RPMI7951 (cell line): ENCODE data around the gene PAPPA2. TPM values are rescaled to one million over a fixed set of nuclear protein-coding genes. Genes with fewer than 3 reads are reported as not detected.

Source experiments
- DNase-seq: peaks from one replicate; pipeline ENCODE4 v3.0.0-alpha.2; 2012; ENCODE audit warnings: low read depth
- total RNA-seq: library from RNA; depleted of rRNA; stranded (reverse); fragments of >200 nt; shearing (Covaris generic); gene quantifications from 2 replicates; pipeline ENCODE4 v1.2.3, GENCODE V29; 2014

PAPPA2 gene
- total RNA-seq, 1 experiment from 2014 or later = under 0.01 TPM

DNA sequence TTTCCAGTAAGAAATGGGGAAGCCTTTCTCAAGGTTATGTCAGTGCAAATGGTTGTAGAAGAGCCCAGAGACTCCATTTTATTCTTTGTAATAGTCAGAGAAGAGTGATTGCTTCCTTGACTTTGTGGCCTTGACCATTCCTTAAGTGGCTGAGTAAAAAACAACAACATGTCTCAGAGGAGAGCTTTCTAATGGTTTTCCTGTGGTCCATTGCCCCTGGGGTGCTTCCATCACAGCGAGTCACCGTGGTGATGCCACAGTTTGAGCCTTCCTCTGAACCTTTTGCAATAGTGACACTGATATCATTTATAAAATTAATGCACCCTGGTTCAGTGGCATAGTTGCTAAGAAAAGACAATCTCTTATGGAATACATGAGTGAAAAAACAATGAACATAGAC is 38.6 kb downstream of the PAPPA2 start:
- DNase-seq = no peak

DNA sequence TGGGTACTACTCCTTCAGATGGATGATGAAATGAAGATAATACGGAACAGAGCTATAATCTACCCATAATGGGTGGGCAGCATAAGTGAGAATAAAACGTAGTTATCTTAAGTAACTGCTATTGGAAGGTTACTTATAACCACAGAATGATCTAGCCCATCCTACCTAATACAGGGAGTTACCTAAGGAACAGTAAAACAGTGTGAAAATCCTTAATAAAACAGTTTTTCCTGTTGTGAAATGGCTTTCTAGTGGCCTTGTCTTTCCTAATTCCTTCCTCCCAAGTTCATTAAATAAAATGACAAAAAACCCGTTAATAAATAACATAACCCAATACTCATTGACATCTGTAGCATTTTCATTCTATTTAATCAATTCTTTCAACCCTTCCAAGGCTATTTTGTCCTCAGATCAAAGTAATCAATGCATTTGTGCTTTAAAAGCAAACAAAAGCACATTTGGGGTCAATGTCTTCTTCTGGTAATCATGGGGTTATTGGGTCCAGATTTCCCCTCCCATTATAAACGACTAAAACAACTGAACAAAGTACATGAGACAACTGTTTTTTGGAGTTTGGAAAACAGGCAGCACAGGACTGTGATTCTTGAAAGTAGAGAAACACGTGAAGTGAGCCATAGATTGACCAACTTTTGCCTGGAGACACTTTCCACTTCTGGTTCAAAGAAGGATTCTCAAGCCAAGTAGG is 42.0 kb downstream of the PAPPA2 start:
- no peak for DNase-seq

DNA sequence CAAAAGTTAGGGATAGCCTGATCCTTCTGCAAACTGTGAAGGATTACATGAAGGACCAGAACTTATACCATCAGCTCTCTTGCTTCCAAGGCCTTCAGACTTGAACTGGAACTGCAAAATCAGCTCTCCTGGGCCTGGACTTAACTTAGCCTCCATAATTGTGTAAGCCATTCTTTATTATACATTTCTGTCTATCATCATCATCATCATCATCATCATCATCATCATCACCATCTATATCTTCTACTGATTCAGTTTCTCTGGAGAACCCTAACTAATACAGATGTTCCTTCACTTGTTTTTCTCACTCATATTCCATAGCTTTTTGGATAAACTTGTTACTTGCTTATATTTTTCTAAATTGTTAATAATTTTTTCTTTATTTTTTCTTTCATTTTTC is 50.0 kb downstream of the PAPPA2 start:
- no peak for DNase-seq

- DNase-seq = peak; percentile 78
Observed at GRCh38 chr1:176515310-176515709, 52.3 kb downstream of the PAPPA2 start.

GRCh38 chr1:176517484-176517883 is 54.5 kb downstream of the PAPPA2 start:
- peak; percentile 32 for DNase-seq

GRCh38 chr1:176521211-176521610 is 58.2 kb downstream of the PAPPA2 start:
- DNase-seq = no peak

DNA sequence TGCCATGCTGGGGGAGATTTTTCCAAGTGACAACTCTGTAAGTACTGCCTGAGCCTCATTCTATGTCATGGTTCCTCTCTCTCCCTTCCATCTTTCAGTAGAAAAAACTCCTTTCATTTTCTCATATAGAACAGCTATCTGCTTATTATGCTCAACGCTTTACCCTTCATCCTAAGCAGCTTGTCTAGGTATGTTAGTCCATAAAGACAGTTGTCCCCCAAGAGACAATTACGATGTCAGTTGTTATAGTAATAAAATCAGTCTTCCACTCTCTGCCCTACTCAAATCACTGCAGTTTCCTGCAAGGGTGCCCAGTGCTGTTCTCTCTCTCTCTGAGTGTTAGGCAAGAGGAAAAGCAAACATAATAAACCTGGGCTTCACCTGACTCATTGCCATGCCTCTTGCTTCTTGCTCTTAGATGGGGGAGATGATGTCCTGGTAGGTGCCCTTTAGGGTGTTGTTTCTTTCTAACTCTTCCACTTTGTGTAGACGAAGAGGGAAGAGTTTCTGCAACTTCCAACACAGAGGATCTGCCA is 59.4 kb downstream of the PAPPA2 start:
- no peak for DNase-seq

- no peak for DNase-seq
Observed at GRCh38 chr1:176529395-176530090, 66.6 kb downstream of the PAPPA2 start.

DNA sequence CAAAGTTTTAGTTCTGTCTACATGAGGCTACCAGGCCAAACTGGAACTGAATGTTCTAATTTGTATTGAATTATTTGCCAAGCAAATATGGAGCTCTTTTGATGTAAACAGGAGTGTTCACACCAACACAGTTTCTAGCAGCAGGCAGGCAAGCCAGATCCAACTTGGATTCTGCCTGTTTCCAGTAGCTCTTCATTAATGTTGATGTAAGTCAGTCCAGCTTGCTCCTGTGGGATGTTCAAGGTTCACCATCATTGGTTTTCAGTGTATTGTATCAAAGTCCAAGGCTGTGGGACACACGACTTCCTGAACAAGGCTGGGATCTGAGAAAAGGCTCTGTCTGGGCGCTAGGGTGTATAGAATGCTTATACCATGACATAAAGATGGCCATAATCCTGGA is 68.1 kb downstream of the PAPPA2 start:
- no peak for DNase-seq

DNA sequence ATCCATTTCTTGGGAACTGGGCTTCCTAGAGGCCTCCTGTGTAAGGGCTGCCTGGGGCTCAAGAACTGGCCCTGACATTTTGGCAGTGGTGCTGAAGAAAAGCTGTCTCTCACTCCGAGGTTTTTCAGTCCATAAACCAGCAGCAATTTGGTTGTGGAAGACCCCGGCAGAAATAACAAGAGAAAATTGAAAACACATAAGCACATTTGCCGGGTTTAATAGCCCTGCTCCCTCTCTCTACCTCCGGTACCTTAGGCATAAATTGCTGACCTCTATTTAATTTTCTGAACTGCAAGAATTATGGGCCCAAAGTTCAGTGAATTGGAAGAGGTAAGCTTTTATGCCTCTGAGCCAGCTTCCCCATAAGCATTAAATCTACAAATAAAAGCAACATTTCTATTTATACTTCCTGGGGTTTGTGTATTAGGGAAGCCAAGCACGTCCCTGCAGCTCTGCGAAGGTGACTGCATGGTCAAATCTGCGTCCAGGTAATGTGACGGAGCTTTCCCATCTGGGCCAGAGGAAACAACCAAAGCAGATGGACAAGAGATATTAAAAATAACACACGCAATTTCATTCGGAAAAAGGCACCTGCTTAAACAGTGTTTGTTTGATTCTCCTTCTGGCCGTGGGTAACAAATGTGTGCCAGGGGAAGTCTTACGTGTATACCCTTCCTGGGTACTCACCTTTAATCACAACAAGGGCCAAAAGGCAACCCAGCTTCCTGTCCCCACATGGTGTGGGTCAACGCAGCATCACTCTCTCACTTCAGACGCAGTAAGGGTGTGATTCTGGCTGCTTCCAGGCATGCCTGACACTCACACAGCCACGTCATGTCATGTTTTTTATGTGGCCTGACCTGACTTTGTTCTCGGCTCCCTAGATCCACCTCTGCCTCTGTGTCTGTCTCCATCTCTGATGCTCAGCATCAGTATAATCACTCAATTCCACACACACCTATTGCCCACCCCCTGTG is 69.2 kb downstream of the PAPPA2 start:
- no peak for DNase-seq

DNA sequence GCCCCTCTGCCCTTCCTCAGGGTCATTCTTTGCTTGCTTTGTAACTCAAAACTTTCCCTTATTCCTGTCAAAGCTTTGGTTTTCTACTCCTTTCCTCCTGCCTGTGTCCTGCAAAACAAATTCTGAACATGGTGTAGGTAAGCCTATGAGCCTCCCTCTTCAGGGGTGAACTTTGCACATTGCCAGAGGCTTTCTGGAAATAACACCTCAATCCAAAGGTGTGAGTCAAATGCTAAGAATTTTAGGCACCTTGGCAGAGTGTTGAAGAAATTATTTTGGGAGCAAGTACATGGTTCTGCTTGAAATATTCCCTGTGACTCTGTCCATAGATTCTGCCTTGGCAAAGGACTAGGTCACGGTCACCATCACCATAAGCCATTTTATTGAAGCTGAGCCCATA is 70.0 kb downstream of the PAPPA2 start:
- no peak for DNase-seq

- no peak for DNase-seq
Observed at GRCh38 chr1:176536588-176536987, 73.6 kb downstream of the PAPPA2 start.

- DNase-seq = no peak
Observed at GRCh38 chr1:176539018-176539417, 76.0 kb downstream of the PAPPA2 start.

- DNase-seq = no peak
Observed at GRCh38 chr1:176540428-176540827, 77.5 kb downstream of the PAPPA2 start.

GRCh38 chr1:176541663-176542062 is 78.7 kb downstream of the PAPPA2 start:
- no peak for DNase-seq

GRCh38 chr1:176542352-176542751 is 79.4 kb downstream of the PAPPA2 start:
- DNase-seq = no peak

- DNase-seq = no peak
Observed at GRCh38 chr1:176543360-176544129, 80.6 kb downstream of the PAPPA2 start.

GRCh38 chr1:176545034-176545639 is 82.2 kb downstream of the PAPPA2 start:
- DNase-seq = no peak

DNA sequence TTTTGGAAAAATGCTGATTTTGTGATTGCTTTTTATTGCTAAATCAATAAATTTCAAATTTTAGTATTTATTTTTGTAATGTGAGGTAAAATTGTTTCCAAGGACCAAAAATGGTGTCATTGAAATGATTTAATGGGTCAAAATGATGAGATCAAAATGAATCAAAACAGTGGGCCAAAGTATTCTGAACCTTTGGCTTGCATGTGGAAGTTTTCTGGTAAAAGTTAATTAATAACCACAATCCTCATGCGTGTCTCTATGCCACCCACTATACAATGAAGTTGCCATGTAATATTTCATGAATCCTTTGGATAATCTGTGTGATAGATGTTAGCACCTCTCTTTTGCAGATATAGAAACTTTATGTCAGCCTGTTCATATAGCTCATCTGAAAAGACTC is 83.8 kb downstream of the PAPPA2 start:
- no peak for DNase-seq

GRCh38 chr1:176551146-176551545 is 88.2 kb downstream of the PAPPA2 start:
- DNase-seq = no peak
